ENCODE measurements around the gene GDI2. TPM values are rescaled to one million over a fixed set of nuclear protein-coding genes. Genes with fewer than 3 reads are reported as not detected.
A peak's percentile ranks its signal among the peaks of the same experiment; 100 is the strongest.

The GDI2 gene
- total and polyA plus RNA-seq, 9 of the 15 experiments (the other 6 are each of a cell fraction or from before 2014, with no cell fraction given), result 262 to 424 (median 287) TPM

- peak; percentile 99 for TF ChIP-seq MGA (IDR thresholded peaks at IDR 0.05)
- no peak for TF ChIP-seq TCF15 (CRISPR knock-in tag; IDR thresholded peaks at IDR 0.05)
- peak; percentile 62; the same call in 1 of the 2 replicates for TF ChIP-seq TARDBP (IDR thresholded peaks at IDR 0.05)
- no peak; the same call in none of the 2 replicates for TF ChIP-seq MXI1 (IDR thresholded peaks at IDR 0.05; ENCODE audit: low read depth, low read length)
- TF ChIP-seq RBM34 (IDR thresholded peaks at IDR 0.05; ENCODE audit: borderline replicate concordance, insufficient read depth, low read length), result no peak
- peak; percentile 14; the same call in 1 of the 2 replicates for TF ChIP-seq CREB1 (IDR thresholded peaks at IDR 0.05)
- TF ChIP-seq CREB1 (CRISPR knock-in tag; IDR thresholded peaks at IDR 0.05), result peak; percentile 77
- TF ChIP-seq TCFL5 (CRISPR knock-in tag; conservative IDR thresholded peaks at IDR 0.05), result no peak
- peak; percentile 91 for TF ChIP-seq ZNF224 (CRISPR knock-in tag; IDR thresholded peaks at IDR 0.05)
- no peak for TF ChIP-seq CEBPB (tag; IDR thresholded peaks at IDR 0.05)
- no peak for TF ChIP-seq ARID1B (IDR thresholded peaks at IDR 0.05)
- TF ChIP-seq NKRF (IDR thresholded peaks at IDR 0.05; ENCODE audit: borderline replicate concordance), result peak; percentile 82; the same call in 1 of the 2 replicates
- TF ChIP-seq ZNF511 (CRISPR knock-in tag; IDR thresholded peaks at IDR 0.05), result peak; percentile 98
Measured at GRCh38 chr10:5813341-5814109, at the start of gene GDI2 (continued).

Measured in K562 (cell line).